Activated naive CD4-positive, alpha-beta T cell treated with anti-CD3 and anti-CD28 coated beads, Interleukin-2, amount 50 U/mL, for 72 hours (primary cell): ENCODE data around the gene SNTG2. TPM values are rescaled to one million over a fixed set of nuclear protein-coding genes. Genes with fewer than 3 reads are reported as not detected.

Experiments used
- ATAC-seq, 2 donors: fragments of 150-1000 bp; cut with Tn5 transposase; 2 replicates each; pipeline ENCODE4 v1.10.0; 2021; ENCODE audit warnings: mild to moderate bottlenecking in 2 of 2, moderate library complexity in 2 of 2
- DNase-seq, 2 donors: peaks; one replicate each; pipeline ENCODE4 v3.0.0; 2021 to 2022; ENCODE audit warnings: low spot score in 2 of 2
- H3K27ac Mint-ChIP-seq, 2 donors: one replicate each; pipeline ENCODE4 v1.8.0; 2022; ENCODE audit warnings: mild to moderate bottlenecking in 2 of 2, mixed read lengths in 2 of 2
- H3K36me3 Mint-ChIP-seq, 2 donors: one replicate each; pipeline ENCODE4 v1.8.0; 2022; ENCODE audit warnings: mixed read lengths in 2 of 2
- H3K9me3 Mint-ChIP-seq, 2 donors: one replicate each; pipeline ENCODE4 v1.8.0; 2022; ENCODE audit warnings: mixed read lengths in 2 of 2
- total RNA-seq, 2 donors: library from RNA; stranded (reverse); gene quantifications; one replicate each; pipeline ENCODE4 v1.2.3, GENCODE V29; 2022

The SNTG2 gene
- total RNA-seq, 2 donors from 2014 or later: 0.27 to 2.6 TPM

GRCh38 chr2:1313240-1313924, 362.7 kb downstream of the SNTG2 start:
- no peak for ATAC-seq
- peaks cover 0 to 4% of the 10 kb centered on the region in 2 donors for H3K36me3 Mint-ChIP-seq
- H3K27ac Mint-ChIP-seq: no peak overlapping the region
- no peak for DNase-seq
- H3K9me3 Mint-ChIP-seq: no peaks in the 10 kb centered on the region

DNA sequence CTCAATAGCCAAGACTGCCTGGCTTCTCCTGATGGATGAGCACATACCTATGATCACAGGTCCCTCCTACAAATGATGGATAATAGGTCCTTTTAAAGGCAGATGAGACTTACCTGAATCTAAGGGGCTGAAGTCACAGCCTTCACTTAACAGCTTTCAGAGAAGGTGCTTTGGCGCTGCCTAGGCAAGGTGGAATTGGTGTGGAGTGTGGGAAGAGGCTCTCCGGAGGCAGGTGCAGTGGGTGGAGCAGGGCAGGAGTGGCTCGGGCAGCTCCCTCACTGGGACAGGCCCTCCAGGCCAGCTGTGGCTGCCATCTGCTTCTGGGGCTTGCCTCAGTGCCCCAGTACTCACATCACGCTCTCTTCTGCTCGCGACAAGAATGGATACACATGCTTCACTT, 363.6 kb downstream of the SNTG2 start:
- Mint-ChIP-seq H3K9me3 (no peaks in the 10 kb centered on the region), H3K36me3 (peaks cover 0 to 4% of the 10 kb centered on the region in 2 donors), H3K27ac (no peak overlapping the region)
- DNase-seq (no peak), ATAC-seq (no peak)

GRCh38 chr2:1318366-1319009, 367.8 kb downstream of the SNTG2 start:
- DNase-seq (no peak), ATAC-seq (no peak)
- Mint-ChIP-seq H3K9me3 (peaks cover 0 to 3% of the 10 kb centered on the region in 2 donors), H3K27ac (no peak overlapping the region), H3K36me3 (peaks cover 0 to 4% of the 10 kb centered on the region in 2 donors)

DNA sequence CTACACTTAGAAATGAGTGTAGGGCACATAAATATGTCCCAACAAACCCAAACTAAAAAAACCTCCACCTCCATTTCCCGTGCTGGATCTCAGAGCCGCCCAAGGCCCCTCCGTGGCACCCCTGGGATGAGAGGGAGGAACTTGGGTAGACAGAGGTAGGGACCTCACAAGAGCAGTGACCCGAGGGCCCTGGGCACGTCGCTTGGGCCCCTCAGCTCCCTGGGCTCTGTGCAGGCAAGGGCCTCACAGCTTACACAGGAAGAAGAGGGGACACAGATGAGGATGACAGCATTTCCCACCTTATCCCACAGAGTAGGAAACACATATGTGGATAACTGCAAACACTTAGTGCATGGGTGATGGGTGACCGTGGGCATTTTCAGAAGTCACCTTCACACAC, 368.7 kb downstream of the SNTG2 start:
- DNase-seq (no peak), ATAC-seq (no peak)
- peaks cover 0 to 3% of the 10 kb centered on the region in 2 donors for H3K9me3 Mint-ChIP-seq
- no peak overlapping the region for H3K27ac Mint-ChIP-seq
- H3K36me3 Mint-ChIP-seq: peaks cover 0 to 4% of the 10 kb centered on the region in 2 donors

- DNase-seq (no peak), ATAC-seq (no peak)
- H3K27ac Mint-ChIP-seq: no peak overlapping the region
- peaks cover 0 to 3% of the 10 kb centered on the region in 2 donors for H3K9me3 Mint-ChIP-seq
- H3K36me3 Mint-ChIP-seq: no peaks in the 10 kb centered on the region
Measured at GRCh38 chr2:1321321-1321720, 370.7 kb downstream of the SNTG2 start.

DNA sequence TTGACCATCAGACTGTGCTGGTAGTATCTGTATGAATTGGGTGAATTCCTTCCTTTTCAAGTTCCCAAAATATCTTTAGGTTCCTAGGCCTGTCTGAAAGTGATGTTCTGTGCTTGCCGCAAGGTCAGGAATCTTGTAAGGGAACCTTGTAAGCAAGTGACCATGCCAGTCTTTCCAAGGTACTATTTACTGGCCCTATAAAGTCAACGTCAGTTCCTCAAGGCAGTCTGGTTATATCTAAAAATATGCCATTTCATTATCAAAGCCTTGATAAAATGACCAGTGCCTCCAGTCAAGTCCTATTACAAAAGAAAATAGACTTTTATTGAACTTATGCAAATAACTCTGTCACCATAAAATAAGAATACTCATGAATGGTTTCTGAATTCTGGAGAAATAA, 374.2 kb downstream of the SNTG2 start:
- DNase-seq: no peak
- Mint-ChIP-seq H3K36me3 (no peaks in the 10 kb centered on the region), H3K27ac (no peak overlapping the region), H3K9me3 (peaks cover 0 to 3% of the 10 kb centered on the region in 2 donors)
- no peak for ATAC-seq

GRCh38 chr2:1328684-1329083, 378.0 kb downstream of the SNTG2 start:
- ATAC-seq (no peak), DNase-seq (no peak)
- H3K27ac Mint-ChIP-seq: no peak overlapping the region
- no peaks in the 10 kb centered on the region for H3K36me3 Mint-ChIP-seq
- H3K9me3 Mint-ChIP-seq: peaks cover 2 to 6% of the 10 kb centered on the region in 2 donors

DNA sequence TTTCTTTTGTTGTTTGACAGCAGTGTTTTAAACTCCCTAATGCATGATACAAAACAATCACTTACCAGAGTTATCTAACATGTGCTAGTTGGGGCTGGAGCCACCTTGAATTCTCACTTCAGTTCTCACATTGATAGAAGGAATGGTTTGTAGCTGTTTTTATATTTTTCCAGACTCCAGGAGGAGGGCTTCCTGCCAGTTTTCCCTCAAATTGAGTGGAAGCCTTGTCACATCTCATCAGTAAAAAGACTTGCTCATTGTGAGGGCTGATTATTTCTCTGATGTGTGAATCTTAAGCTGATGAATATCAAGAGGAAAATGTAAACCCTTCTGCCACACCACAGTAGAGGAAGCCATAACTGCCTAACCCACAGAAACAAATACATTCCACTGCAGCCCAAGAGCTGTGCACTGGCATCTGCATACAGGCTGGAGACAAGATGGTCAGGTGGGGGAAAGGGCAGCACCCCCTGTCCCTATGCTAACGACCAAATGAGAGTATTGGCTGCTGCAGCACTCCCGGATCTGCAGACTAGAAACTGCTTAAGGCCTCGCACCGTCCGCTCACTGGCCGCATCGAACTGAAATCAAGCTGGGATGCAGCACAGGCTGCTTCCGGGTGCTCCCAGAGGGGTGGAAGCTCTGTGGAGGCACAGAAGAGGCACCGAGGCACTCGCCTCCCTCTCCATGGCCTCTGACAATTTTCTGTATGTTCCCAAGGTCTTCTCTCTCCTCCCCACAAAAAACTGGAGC, 388.9 kb downstream of the SNTG2 start:
- DNase-seq (no peak), ATAC-seq (no peak)
- Mint-ChIP-seq H3K27ac (no peak overlapping the region), H3K36me3 (no peaks in the 10 kb centered on the region), H3K9me3 (no peaks in the 10 kb centered on the region)

- Mint-ChIP-seq H3K27ac (no peak overlapping the region), H3K9me3 (no peaks in the 10 kb centered on the region), H3K36me3 (no peaks in the 10 kb centered on the region)
- DNase-seq (no peak), ATAC-seq (no peak)
Measured at GRCh38 chr2:1340141-1340512, 389.5 kb downstream of the SNTG2 start.

DNA sequence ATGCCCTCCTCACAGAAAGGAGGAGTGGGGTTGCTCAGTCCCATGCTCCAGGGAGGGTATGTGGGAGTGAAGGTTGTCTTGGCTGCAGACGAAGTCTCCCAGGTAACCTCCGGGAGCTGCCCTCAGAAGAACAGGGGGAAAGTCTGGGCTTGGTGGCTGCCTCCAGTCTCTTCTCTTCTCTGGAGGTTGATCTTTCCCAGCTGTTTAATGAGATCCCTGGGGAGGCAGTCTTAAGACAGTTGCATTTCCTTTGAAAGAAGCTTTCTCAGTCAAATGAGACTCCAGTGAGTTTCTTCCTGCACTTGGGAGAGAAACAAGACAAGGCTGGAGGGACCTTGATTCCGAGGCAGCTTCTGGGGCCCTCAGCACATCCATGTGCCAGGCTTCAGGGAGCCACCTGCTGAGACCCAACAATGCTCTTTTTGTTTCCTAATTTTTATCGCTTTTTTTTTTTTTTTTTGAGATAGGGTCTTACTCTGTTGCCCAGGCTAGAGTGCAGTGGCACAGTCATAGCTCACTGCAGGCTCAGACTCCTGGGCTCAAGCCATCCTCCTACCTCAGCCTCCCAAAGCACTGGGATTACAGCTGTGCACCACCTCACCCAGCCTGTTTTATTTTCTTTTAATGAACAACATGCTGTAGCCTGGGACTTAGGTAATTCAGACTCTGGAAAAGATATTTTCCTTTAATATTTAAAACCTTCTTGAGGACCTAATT, 390.9 kb downstream of the SNTG2 start:
- DNase-seq (no peak), ATAC-seq (no peak)
- Mint-ChIP-seq H3K36me3 (no peaks in the 10 kb centered on the region), H3K27ac (no peak overlapping the region), H3K9me3 (no peaks in the 10 kb centered on the region)

GRCh38 chr2:1348789-1349188, 398.1 kb downstream of the SNTG2 start:
- no peak for DNase-seq
- no peak for ATAC-seq
- peaks cover 10 to 11% of the 10 kb centered on the region in 2 donors for H3K36me3 Mint-ChIP-seq
- H3K9me3 Mint-ChIP-seq: peaks cover 4 to 16% of the 10 kb centered on the region in 2 donors
- no peak overlapping the region for H3K27ac Mint-ChIP-seq

DNA sequence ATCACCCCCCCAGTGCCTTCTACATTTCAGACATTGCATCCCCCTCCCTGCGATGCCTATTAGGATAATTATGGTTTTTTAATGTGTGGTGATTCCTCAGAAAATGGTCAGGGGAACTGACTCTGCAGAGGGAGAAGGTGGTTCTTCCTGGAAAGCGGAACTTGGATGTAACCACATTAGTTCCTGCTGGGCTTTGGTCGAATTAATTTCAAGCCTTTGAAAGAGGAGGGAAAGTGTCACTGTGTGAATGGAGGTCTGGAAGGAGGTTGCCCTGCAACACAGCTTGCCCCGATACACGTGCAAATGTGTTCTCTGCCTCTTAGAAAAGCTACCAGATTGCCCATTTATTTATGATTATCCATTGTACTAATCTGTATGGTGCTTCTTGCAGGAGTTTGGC, 399.5 kb downstream of the SNTG2 start:
- peaks cover 4 to 16% of the 10 kb centered on the region in 2 donors for H3K9me3 Mint-ChIP-seq
- DNase-seq: no peak
- H3K27ac Mint-ChIP-seq: no peak overlapping the region
- no peak for ATAC-seq
- peaks cover 10 to 11% of the 10 kb centered on the region in 2 donors for H3K36me3 Mint-ChIP-seq

- Mint-ChIP-seq H3K36me3 (peaks cover 4 to 10% of the 10 kb centered on the region in 2 donors), H3K27ac (no peak overlapping the region), H3K9me3 (peaks cover 4 to 12% of the 10 kb centered on the region in 2 donors)
- ATAC-seq (no peak), DNase-seq (no peak)
Measured at GRCh38 chr2:1353124-1353523, 402.5 kb downstream of the SNTG2 start.

- peaks cover under 1 to 7% of the 10 kb centered on the region in 2 donors for H3K36me3 Mint-ChIP-seq
- ATAC-seq (no peak), DNase-seq (no peak)
- peaks cover 4 to 7% of the 10 kb centered on the region in 2 donors for H3K9me3 Mint-ChIP-seq
- no peak overlapping the region for H3K27ac Mint-ChIP-seq
Measured at GRCh38 chr2:1353543-1353942, 402.9 kb downstream of the SNTG2 start.

DNA sequence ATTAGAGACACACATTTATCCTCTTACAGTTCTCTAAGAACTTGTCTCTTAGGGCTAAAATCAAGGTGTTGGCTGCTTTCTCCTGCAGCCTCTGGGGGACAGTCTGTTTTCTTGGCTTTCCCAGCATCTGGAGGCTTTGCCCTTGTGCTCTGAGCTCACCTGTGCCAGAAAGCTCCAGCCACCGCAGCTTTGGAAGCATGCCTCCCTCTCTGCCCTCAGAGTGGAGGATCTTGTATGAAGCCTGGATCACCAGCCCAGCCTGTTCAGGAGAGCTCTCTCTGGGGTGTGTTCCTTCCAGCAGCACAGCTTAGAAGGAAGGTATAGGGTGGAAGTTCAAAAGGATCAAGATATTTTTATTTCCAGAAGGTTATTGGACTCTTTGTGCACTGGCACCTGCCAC, 409.5 kb downstream of the SNTG2 start:
- no peak overlapping the region for H3K27ac Mint-ChIP-seq
- H3K36me3 Mint-ChIP-seq: peaks cover 0 to 9% of the 10 kb centered on the region in 2 donors
- H3K9me3 Mint-ChIP-seq: no peaks in the 10 kb centered on the region
- DNase-seq: no peak
- ATAC-seq: no peak

DNA sequence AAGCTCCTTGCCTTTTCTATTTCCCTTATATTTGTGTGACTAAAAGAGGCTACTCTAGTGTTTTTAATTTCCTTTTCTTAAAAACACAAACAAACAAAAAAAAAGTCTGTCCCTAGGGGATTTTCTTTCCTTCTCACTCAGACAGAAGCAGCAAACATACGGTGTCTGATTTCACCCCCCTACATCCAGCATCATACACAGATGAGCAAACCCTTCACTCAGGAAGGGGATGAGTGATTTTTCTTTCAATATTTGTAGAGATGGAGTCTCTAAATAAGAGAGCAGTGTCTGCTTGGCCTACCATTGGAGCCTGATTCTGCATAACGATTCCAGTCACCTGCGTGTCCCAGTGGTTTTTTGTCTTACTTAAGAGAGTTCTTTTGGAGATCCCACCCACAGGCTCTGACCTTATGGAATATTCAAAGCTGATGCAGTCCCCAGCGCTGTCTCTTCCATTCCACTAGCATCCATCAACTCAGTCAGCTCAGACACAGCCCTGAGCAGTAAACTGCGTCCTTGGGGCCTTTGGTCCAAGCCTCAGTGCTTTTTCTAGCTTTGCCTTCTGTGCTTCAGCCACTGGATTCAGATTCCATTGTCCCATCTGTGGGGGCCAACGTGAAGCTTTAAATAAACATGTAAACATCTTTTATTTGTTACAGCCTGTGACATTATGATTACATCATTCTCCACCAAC, 410.1 kb downstream of the SNTG2 start:
- peaks cover 0 to 9% of the 10 kb centered on the region in 2 donors for H3K36me3 Mint-ChIP-seq
- H3K9me3 Mint-ChIP-seq: no peaks in the 10 kb centered on the region
- ATAC-seq (no peak), DNase-seq (no peak)
- no peak overlapping the region for H3K27ac Mint-ChIP-seq
